ENCODE measurements around the gene ZBTB22.

The ZBTB22 gene

DNA sequence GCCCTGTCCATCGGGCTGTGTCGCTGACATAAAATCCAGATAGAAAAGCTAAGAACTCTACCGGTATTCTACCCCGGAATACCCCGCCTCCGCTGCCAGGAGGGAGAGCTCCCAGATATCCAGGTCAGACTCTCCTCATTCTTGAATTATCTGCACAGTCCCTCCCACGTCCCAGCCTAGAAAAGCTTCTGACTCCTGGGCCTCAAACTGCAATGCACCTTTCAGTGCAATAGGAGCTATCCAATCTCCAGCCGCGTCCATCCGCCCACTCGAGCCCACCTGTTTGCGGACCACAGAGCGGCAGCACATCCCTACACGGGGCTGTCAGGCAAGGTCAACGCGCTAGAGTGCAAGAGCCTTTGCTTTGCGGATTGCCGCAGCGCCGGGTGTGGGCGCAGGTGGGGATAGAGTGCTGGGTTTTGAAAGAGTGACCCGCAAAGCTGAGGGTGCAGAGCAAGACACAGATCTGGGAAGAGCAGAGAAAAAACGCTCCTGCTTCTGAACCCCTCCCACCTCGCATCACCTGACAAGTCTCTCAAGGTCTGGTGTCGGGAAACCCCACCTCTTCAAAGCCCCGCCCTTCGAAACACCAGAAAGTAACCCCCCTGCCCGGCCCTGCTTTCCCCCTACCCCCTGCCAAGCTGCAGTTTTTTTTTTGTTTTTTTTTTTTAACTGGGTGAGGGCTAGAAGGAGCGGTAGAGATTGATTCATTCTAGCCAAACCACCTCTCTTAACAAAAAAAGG is 5.0 kb downstream of the ZBTB22 start:
- peak overlapping the region; percentile 93 for H3K27ac ChIP-seq (ENCODE audit: low read depth, low read length)
- no peaks in the 10 kb centered on the region for H3K36me3 ChIP-seq (ENCODE audit: control insufficient read depth, insufficient read depth, low read length)
- H3K4me1 ChIP-seq (ENCODE audit: control insufficient read depth, insufficient read depth, low read length), result peaks cover 15% of the 10 kb centered on the region
- H3K4me3 ChIP-seq (ENCODE audit: low read length), result peak overlapping the region; percentile 98
- H3K9ac ChIP-seq (ENCODE audit: low read length), result peak overlapping the region; percentile 82
- no peaks in the 10 kb centered on the region for H3K27me3 ChIP-seq (ENCODE audit: control insufficient read depth, insufficient read depth, low read length)

DNA sequence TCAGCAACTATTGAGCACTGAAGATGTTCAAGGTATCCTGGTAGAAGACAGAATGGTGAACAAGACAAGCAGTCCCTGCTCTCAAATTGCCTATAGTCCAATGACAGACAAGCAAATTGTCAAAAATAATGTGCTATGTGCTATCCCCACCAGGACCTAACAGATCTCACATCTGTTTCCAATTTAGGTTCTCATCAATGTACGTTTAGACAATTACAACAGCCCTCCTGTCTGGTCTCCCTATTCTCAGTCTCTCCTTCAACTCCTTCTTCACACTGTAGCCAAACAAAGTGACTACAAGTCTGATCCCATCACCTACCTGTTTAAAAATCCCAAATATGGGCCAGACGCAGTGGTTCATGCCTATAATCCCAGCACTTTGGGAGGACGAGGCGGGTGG is 11.2 kb downstream of the ZBTB22 start:
- Histone ChIP-seq H3K27ac (ENCODE audit: low read depth, low read length) (no peak overlapping the region), H3K4me1 (ENCODE audit: control insufficient read depth, insufficient read depth, low read length) (no peaks in the 10 kb centered on the region), H3K4me3 (ENCODE audit: low read length) (peak overlapping the region; percentile 2), H3K27me3 (ENCODE audit: control insufficient read depth, insufficient read depth, low read length) (no peaks in the 10 kb centered on the region), H3K9ac (ENCODE audit: low read length) (no peak overlapping the region), H3K36me3 (ENCODE audit: control insufficient read depth, insufficient read depth, low read length) (peaks cover 24% of the 10 kb centered on the region)

- Histone ChIP-seq H3K27me3 (ENCODE audit: control insufficient read depth, insufficient read depth, low read length) (no peaks in the 10 kb centered on the region), H3K36me3 (ENCODE audit: control insufficient read depth, insufficient read depth, low read length) (peaks cover 24% of the 10 kb centered on the region)
Measured at GRCh38 chr6:33305052-33305451, 12.5 kb downstream of the ZBTB22 start.

DNA sequence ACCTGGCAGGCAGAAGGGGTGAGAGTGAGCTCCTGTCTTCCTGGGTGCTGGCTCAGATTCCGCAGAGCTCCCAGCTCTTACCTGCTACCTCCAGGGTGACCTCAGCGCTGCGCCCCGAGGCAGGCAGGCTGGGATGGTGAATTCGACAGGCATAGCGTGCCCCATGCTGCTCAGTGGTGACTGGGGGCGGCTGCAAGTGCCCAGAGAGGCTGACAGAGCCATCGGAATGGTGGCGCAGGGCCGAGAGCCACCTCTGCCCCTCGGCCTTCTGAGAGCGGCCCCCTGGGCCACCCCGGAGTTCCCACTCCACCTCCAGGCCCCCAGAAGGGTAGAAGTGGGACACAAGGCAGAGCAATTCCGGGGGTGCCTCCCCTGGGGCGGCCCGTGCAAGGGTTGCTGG is 13.3 kb downstream of the ZBTB22 start:
- Histone ChIP-seq H3K27ac (ENCODE audit: low read depth, low read length) (no peak overlapping the region), H3K4me1 (ENCODE audit: control insufficient read depth, insufficient read depth, low read length) (no peaks in the 10 kb centered on the region), H3K9ac (ENCODE audit: low read length) (no peak overlapping the region), H3K4me3 (ENCODE audit: low read length) (no peak overlapping the region), H3K27me3 (ENCODE audit: control insufficient read depth, insufficient read depth, low read length) (no peaks in the 10 kb centered on the region), H3K36me3 (ENCODE audit: control insufficient read depth, insufficient read depth, low read length) (peaks cover 24% of the 10 kb centered on the region)

More at GRCh38 chr6:33305052-33305451, 12.5 kb downstream of the ZBTB22 start:
- no peak overlapping the region for H3K4me3 ChIP-seq (ENCODE audit: low read length)
- H3K4me1 ChIP-seq (ENCODE audit: control insufficient read depth, insufficient read depth, low read length), result no peaks in the 10 kb centered on the region
- no peak overlapping the region for H3K9ac ChIP-seq (ENCODE audit: low read length)
- H3K27ac ChIP-seq (ENCODE audit: low read depth, low read length), result no peak overlapping the region

DNA sequence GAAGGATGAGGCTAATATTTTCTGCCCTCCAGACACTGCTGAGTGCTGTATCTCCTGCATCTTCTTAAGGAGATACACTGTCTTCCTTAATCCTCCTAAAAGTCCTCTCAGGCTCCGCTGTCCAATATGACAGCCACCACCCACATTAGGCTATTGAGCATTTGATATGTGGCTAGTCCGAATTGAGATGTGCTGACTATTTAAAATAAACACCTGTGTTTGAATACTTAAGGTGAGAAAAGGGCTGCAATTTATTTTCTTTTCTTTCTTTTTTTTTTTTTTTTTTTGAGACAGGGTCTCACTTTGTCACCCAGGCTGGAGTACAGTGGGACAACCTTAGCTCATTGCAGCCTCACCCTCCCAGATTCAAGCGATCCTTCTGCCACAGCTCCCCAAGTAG is 15.7 kb downstream of the ZBTB22 start:
- H3K4me3 ChIP-seq (ENCODE audit: low read length), result no peak overlapping the region
- H3K4me1 ChIP-seq (ENCODE audit: control insufficient read depth, insufficient read depth, low read length), result peaks cover 5% of the 10 kb centered on the region

GRCh38 chr6:33299237-33299944 is 18.2 kb downstream of the ZBTB22 start:
- peak overlapping the region; percentile 82 for H3K4me3 ChIP-seq (ENCODE audit: low read length)
- peaks cover 5% of the 10 kb centered on the region for H3K4me1 ChIP-seq (ENCODE audit: control insufficient read depth, insufficient read depth, low read length)
- H3K9ac ChIP-seq (ENCODE audit: low read length), result peak overlapping the region; percentile 92
- H3K27ac ChIP-seq (ENCODE audit: low read depth, low read length), result peak overlapping the region; percentile 90
- no peaks in the 10 kb centered on the region for H3K27me3 ChIP-seq (ENCODE audit: control insufficient read depth, insufficient read depth, low read length)
- H3K36me3 ChIP-seq (ENCODE audit: control insufficient read depth, insufficient read depth, low read length), result peaks cover 13% of the 10 kb centered on the region

More for the DNA sequence above, 15.7 kb downstream of the ZBTB22 start:
- H3K9ac ChIP-seq (ENCODE audit: low read length), result no peak overlapping the region
- H3K27me3 ChIP-seq (ENCODE audit: control insufficient read depth, insufficient read depth, low read length), result no peaks in the 10 kb centered on the region
- H3K36me3 ChIP-seq (ENCODE audit: control insufficient read depth, insufficient read depth, low read length), result peaks cover 24% of the 10 kb centered on the region
- H3K27ac ChIP-seq (ENCODE audit: low read depth, low read length), result no peak overlapping the region

- peaks cover 5% of the 10 kb centered on the region for H3K4me1 ChIP-seq (ENCODE audit: control insufficient read depth, insufficient read depth, low read length)
- peaks cover 11% of the 10 kb centered on the region for H3K36me3 ChIP-seq (ENCODE audit: control insufficient read depth, insufficient read depth, low read length)
- peak within 1 kb of the TSS; percentile 92 for H3K9ac ChIP-seq (ENCODE audit: low read length)
- H3K27me3 ChIP-seq (ENCODE audit: control insufficient read depth, insufficient read depth, low read length), result no peaks in the 10 kb centered on the region
- peak within 1 kb of the TSS; percentile 90 for H3K27ac ChIP-seq (ENCODE audit: low read depth, low read length)
- peak within 1 kb of the TSS; percentile 82 for H3K4me3 ChIP-seq (ENCODE audit: low read length)
Measured at GRCh38 chr6:33298773-33299236, 18.7 kb downstream of the ZBTB22 start, which contains the start of gene RGL2. RGL2 (minus strand) TSS chr6:33298942; CDS start chr6:33298610, 332 bp downstream.

- H3K4me1 ChIP-seq (ENCODE audit: control insufficient read depth, insufficient read depth, low read length), result peaks cover 5% of the 10 kb centered on the region
Measured at GRCh38 chr6:33297956-33298772, 19.4 kb downstream of the ZBTB22 start.

GRCh38 chr6:33297406-33297955 is 20.1 kb downstream of the ZBTB22 start:
- Histone ChIP-seq H3K27me3 (ENCODE audit: control insufficient read depth, insufficient read depth, low read length) (no peaks in the 10 kb centered on the region), H3K4me1 (ENCODE audit: control insufficient read depth, insufficient read depth, low read length) (peaks cover 5% of the 10 kb centered on the region), H3K27ac (ENCODE audit: low read depth, low read length) (peak overlapping the region; percentile 74), H3K36me3 (ENCODE audit: control insufficient read depth, insufficient read depth, low read length) (peaks cover 15% of the 10 kb centered on the region), H3K9ac (ENCODE audit: low read length) (no peak overlapping the region), H3K4me3 (ENCODE audit: low read length) (peak overlapping the region; percentile 56)

More at GRCh38 chr6:33297956-33298772, 19.4 kb downstream of the ZBTB22 start:
- Histone ChIP-seq H3K27ac (ENCODE audit: low read depth, low read length) (peak overlapping the region; percentile 90), H3K36me3 (ENCODE audit: control insufficient read depth, insufficient read depth, low read length) (peaks cover 15% of the 10 kb centered on the region), H3K9ac (ENCODE audit: low read length) (peak overlapping the region; percentile 51), H3K4me3 (ENCODE audit: low read length) (peak overlapping the region; percentile 82), H3K27me3 (ENCODE audit: control insufficient read depth, insufficient read depth, low read length) (no peaks in the 10 kb centered on the region)

DNA sequence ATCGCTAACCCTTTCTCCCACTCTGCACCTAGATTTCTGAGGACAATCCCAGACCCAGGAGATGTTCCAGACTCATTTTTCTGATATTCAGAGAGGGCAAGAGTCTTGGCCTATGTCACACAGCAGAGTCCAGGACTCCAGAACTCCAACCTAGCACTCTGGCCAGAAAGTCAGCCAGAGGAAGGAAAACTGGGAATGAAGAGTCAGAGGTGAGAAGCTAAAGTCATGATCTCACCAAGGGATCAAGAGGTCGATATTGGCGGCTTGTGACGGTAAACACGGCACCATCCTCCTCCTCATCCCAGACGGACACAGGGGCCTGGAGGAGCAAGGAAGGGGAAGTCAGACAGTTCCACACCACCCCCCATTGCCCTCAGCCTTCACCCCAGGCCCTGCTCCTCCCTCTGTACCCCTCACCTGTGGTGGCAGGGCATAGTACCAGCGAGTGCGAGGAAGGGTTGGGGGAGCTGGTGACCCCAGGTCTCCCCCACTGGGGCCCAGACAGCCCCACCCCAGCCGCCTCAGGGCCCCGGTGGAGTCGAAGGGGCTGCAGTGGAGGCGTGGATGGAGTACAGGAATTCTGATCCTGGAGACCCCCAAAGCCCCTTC is 20.6 kb downstream of the ZBTB22 start:
- H3K36me3 ChIP-seq (ENCODE audit: control insufficient read depth, insufficient read depth, low read length), result peaks cover 18% of the 10 kb centered on the region
- no peaks in the 10 kb centered on the region for H3K27me3 ChIP-seq (ENCODE audit: control insufficient read depth, insufficient read depth, low read length)
- no peak overlapping the region for H3K9ac ChIP-seq (ENCODE audit: low read length)
- H3K27ac ChIP-seq (ENCODE audit: low read depth, low read length), result no peak overlapping the region
- peaks cover 5% of the 10 kb centered on the region for H3K4me1 ChIP-seq (ENCODE audit: control insufficient read depth, insufficient read depth, low read length)
- H3K4me3 ChIP-seq (ENCODE audit: low read length), result peak overlapping the region; percentile 56

DNA sequence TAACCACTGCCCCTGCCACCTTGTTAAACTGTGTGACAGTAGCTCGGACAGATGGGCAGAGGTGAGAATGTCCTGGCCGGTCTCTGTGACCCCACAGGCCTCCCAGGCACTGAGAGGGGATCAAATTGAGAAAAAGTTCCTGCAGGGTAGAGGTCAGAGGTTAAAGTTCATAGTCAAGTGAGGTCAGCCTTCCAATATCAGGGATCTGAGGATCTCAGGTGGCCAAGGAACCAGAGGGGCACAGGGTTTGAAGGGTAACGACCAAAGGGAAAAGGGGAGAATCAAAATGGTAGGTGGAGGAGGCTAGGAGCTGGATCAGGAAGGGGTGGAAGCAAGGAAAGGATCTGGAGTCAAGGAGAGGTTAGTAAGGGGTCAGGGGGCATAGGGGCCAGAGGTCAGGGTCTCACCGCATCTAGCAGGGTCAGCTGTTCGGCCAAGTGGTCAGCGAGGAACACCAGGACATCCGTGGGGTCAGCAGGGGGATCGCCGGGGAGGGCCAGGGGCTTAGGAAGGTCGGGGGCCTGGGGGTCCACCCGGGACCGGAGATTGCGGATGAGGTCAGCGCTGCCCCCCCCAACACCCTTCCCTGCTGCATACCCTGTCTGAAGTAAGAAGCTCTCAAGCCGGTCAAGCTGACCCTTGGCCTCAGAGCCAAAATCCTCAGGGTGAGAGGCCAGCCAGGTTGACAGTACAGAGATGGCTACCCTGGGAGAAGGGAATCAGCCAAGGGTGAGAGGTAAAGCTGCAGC is 21.7 kb downstream of the ZBTB22 start:
- H3K4me3 ChIP-seq (ENCODE audit: low read length), result no peak overlapping the region
- no peaks in the 10 kb centered on the region for H3K27me3 ChIP-seq (ENCODE audit: control insufficient read depth, insufficient read depth, low read length)
- H3K4me1 ChIP-seq (ENCODE audit: control insufficient read depth, insufficient read depth, low read length), result peaks cover 5% of the 10 kb centered on the region
- no peak overlapping the region for H3K27ac ChIP-seq (ENCODE audit: low read depth, low read length)
- no peak overlapping the region for H3K9ac ChIP-seq (ENCODE audit: low read length)
- H3K36me3 ChIP-seq (ENCODE audit: control insufficient read depth, insufficient read depth, low read length), result peaks cover 18% of the 10 kb centered on the region

Measured in rectal smooth muscle tissue (tissue), 1 donor.